HepG2 (cell line): Measurements from ENCODE around the gene MRPL36.

ENCODE experiments used
- BCL6 ChIP-seq: IDR thresholded peaks from 2 replicates; pipeline ENCODE4 v1.6.1; 2016; ENCODE audit warnings: missing genetic modification reagents, missing compliant biosample characterization
- CREB3 ChIP-seq: sonication (generic); formaldehyde crosslinking; IDR thresholded peaks from 2 replicates; pipeline ENCODE4 v1.5.0; 2020; ENCODE audit warnings: missing genetic modification reagents
- GABPA ChIP-seq, 2 experiments: IDR thresholded peaks; 2 replicates each; pipeline ENCODE4 v1.6.1; 2011 to 2016; ENCODE audit warnings: low read depth in 2 of 2, low read length in 1 of 2, missing biosample characterization in 1 of 2, missing genetic modification characterization in 1 of 2
- GTF3A ChIP-seq: sonication (generic); formaldehyde crosslinking; conservative IDR thresholded peaks from 2 replicates; pipeline ENCODE4 v1.4.0; 2020; ENCODE audit warnings: mild to moderate bottlenecking, missing genetic modification reagents
- HDAC6 ChIP-seq: fragments of 200-600 bp; sonication (generic); IDR thresholded peaks from 2 replicates; pipeline ENCODE4 v1.7.0; 2017; ENCODE audit warnings: mild to moderate bottlenecking, antibody characterized with exemption, low read length, low read depth
- KDM1A ChIP-seq: IDR thresholded peaks from 2 replicates; pipeline ENCODE4 v1.6.1; 2016; ENCODE audit warnings: missing compliant biosample characterization
- MTF1 ChIP-seq: sonication (generic); formaldehyde crosslinking; IDR thresholded peaks from 2 replicates; pipeline ENCODE4 v1.5.0; 2020; ENCODE audit warnings: missing genetic modification reagents
- NFIC ChIP-seq: IDR thresholded peaks from 2 replicates; pipeline ENCODE4 v1.6.1; 2012; ENCODE audit warnings: mild to moderate bottlenecking, low read length, inconsistent platforms
- POLR2A ChIP-seq, 2 experiments: IDR thresholded peaks; 2 replicates each; pipeline ENCODE4 v1.6.1; 2011; ENCODE audit warnings: low read depth in 2 of 2, low read length in 2 of 2, mild to moderate bottlenecking in 1 of 2, moderate library complexity in 1 of 2; ENCODE audit not compliant: insufficient read depth in 1 of 2
- SRSF1 ChIP-seq: fragments of 200-400 bp; formaldehyde crosslinking; optimal IDR thresholded peaks from 2 replicates; pipeline ENCODE3; 2017; ENCODE audit warnings: mild to moderate bottlenecking, low read depth, low read length, moderate library complexity
- ZMYM2 ChIP-seq: sonication (generic); formaldehyde crosslinking; IDR thresholded peaks from 2 replicates; pipeline ENCODE4 v1.8.0; 2022; ENCODE audit warnings: mild to moderate bottlenecking, missing genetic modification reagents
- TF ChIP-seq, protein P1 (sequence below): IDR thresholded peaks from 2 replicates; pipeline ENCODE4 v1.6.1; 2016; ENCODE audit warnings: missing biosample characterization, missing genetic modification reagents, low read depth

DNA sequence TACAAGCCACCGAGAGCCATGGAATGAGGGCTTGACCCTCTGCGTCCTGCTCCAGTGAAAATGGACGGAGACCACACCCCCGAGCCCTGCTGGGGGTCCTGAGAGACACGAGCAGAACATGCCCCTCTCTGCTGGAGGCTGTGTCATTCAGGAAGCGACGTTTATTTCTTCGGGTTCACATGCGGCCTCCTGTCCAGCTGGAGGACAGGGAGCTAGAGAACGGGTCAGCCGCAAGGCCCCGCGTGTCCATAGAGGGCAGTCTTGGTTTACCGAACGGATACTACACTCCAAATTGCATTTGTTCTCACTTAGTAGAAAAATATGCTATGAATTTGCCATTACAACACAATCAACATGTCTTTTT lies 36.1 kb downstream of the MRPL36 start:
- no peak for TF ChIP-seq POLR2A (IDR thresholded peaks at IDR 0.05; ENCODE audit: insufficient read depth in 1 of 2, low read depth in 2 of 2, low read length in 2 of 2)
- no peak for TF ChIP-seq KDM1A
- no peak for TF ChIP-seq SRSF1
- TF ChIP-seq GABPA (IDR thresholded peaks at IDR 0.05; ENCODE audit: low read depth, low read length), result no peak
- no peak for TF ChIP-seq GABPA (CRISPR knock-in tag; IDR thresholded peaks at IDR 0.05; ENCODE audit: low read depth)
- no peak for TF ChIP-seq BCL6 (CRISPR knock-in tag)
- no peak for TF ChIP-seq CREB3 (CRISPR knock-in tag)
- TF ChIP-seq, protein P1, sequence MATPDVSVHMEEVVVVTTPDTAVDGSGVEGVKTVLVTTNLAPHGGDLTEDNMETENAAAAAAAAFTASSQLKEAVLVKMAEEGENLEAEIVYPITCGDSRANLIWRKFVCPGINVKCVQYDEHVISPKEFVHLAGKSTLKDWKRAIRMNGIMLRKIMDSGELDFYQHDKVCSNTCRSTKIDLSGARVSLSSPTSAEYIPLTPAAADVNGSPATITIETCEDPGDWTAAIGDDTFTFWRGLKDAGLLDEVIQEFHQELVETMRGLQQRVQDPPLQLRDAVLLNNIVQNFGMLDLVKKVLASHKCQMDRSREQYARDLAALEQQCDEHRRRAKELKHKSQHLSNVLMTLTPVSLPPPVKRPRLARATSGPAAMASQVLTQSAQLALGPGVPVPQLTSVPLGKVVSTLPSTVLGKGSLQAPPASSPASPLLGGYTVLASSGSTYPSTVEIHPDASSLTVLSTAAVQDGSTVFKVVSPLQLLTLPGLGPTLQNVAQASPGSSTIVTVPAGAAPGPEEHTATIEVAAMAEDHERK (CRISPR knock-in tag), result no peak
- TF ChIP-seq NFIC, result no peak
- TF ChIP-seq MTF1, result no peak
- no peak for TF ChIP-seq HDAC6
- no peak for TF ChIP-seq ZMYM2 (CRISPR knock-in tag)
- TF ChIP-seq GTF3A, result no peak
